GM19193 (cell line): ENCODE data around the gene ALDOA.

Experiments used
- POLR2A ChIP-seq: IDR thresholded peaks from 4 replicates; pipeline ENCODE4 v1.6.1; 2011; ENCODE audit not compliant: insufficient read depth, insufficient read length; ENCODE audit errors: extremely low read depth

The ALDOA gene

GRCh38 chr16:30065102-30065942, at the start of gene ALDOA:
TSS of gene ALDOA (plus strand) at chr16:30065760. CDS start at chr16:30066898, 1,138 bp downstream.
- peak; percentile 88 for TF ChIP-seq POLR2A

- no peak for TF ChIP-seq POLR2A
Observed at GRCh38 chr16:30016555-30017276, 48.8 kb upstream of the ALDOA start.

- no peak for TF ChIP-seq POLR2A
Observed at GRCh38 chr16:30017277-30017656, 48.3 kb upstream of the ALDOA start.

GRCh38 chr16:30018731-30019158, 46.8 kb upstream of the ALDOA start:
- no peak for TF ChIP-seq POLR2A

GRCh38 chr16:30022887-30023286, 42.7 kb upstream of the ALDOA start, which contains the start of gene C16orf92:
TSS of gene C16orf92 (plus strand) at chr16:30023198. CDS start at chr16:30023341, 143 bp downstream.
- no peak for TF ChIP-seq POLR2A

- TF ChIP-seq POLR2A = no peak
Observed at GRCh38 chr16:30023586-30023985, 42.0 kb upstream of the ALDOA start.

GRCh38 chr16:30024451-30024850, 41.1 kb upstream of the ALDOA start:
- TF ChIP-seq POLR2A = no peak

- TF ChIP-seq POLR2A = no peak
Observed at GRCh38 chr16:30025156-30025555, 40.4 kb upstream of the ALDOA start.

- TF ChIP-seq POLR2A = no peak
Observed at GRCh38 chr16:30025574-30025973, 40.0 kb upstream of the ALDOA start.

GRCh38 chr16:30026449-30026848, 39.1 kb upstream of the ALDOA start:
- no peak for TF ChIP-seq POLR2A

GRCh38 chr16:30027588-30028437, 37.7 kb upstream of the ALDOA start:
- no peak for TF ChIP-seq POLR2A

GRCh38 chr16:30028438-30029076, 37.0 kb upstream of the ALDOA start:
- no peak for TF ChIP-seq POLR2A

- no peak for TF ChIP-seq POLR2A
Observed at GRCh38 chr16:30030011-30030685, 35.4 kb upstream of the ALDOA start.
